LNCAP (cell line): Measurements from ENCODE around the gene CBX4.

Experiments used
- CTCF ChIP-seq: fragments of 450-650 bp; IDR thresholded peaks from 2 replicates; pipeline ENCODE4 v1.5.1; 2017; ENCODE audit warnings: mild to moderate bottlenecking

CBX4 gene

DNA sequence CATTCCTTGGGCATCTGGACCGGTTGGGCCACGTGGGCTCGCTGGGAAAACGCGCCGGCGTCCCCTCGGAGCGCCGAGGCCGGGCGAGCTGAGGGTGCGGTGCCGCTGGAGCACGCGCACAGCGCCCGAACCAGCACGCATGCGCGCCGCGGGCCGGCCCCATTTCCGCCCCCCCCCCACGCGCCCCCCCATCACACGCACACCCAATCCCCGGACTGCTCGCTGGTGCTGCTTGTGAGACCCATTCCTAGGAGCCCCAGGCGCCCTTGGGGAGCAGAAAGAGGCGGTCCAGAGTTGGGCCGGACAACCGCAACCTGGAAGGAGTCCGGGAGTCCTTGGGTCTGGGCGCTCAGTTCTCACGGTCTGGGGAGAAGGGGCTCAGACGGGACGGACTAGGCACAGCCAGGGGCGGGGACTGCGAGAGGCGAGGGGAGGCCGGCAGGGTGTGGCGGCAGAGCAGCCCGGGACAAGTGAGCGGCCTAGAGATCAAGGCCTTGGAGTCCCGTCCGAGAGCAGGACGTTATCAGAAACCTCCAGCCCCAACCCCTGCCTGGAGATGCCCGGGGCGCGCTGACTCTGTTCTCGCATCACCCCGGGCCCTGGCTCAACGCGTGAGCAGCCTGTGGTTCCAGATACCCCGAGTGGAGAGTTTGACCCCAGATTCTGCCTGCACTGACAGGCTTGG, 36.4 kb downstream of the CBX4 start:
- no peak for TF ChIP-seq CTCF

GRCh38 chr17:79802039-79802735, 37.1 kb downstream of the CBX4 start:
- TF ChIP-seq CTCF, result no peak

DNA sequence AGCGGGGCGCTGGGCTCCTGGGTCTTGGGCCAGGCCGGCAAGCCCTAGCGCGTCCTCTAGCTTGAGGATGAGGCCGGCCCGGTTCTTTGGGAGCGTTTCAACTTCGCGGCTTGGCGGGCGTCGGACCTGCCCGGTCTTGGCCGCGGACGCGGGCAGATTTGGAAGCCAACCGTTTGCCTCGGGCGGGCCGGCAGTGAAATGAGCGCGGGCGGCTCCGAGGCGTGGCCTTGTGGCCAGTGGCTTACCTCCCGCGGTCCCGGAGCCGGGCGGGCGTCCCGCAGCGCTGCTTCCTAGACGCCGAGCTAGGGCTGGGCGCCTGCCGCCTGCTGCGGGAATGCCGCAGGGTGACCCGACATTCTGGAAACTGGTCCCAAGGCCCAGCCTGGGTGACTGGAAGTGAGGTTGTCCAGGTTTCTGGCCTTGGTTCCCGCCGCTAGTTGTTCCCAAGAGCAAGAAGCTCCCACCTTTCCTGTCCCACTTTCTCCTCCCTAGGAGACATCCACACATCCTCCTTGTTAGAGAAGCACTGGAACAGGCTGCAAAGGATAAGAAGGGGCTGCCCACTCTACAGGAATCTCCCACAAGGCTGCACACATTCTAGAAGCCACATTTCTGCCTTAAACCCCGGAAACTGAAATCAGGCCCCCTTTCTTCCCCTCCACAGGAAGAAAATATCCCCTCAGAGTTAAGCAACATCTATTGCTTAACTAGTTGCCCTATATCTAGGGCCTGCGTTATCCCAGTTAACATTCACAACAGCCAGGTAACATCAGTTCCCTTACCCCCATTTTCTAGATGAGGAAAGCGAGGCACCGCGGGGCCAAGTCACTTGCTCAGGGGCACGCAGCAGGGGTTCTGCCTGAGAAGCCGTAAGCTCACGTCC, 37.8 kb downstream of the CBX4 start:
- TF ChIP-seq CTCF, result no peak

- no peak for TF ChIP-seq CTCF
Measured at GRCh38 chr17:79800325-79801155, 38.7 kb downstream of the CBX4 start.

GRCh38 chr17:79799538-79800324, 39.5 kb downstream of the CBX4 start:
- TF ChIP-seq CTCF, result no peak

GRCh38 chr17:79799174-79799537, 40.1 kb downstream of the CBX4 start:
- TF ChIP-seq CTCF, result no peak
